Measurements from ENCODE around the gene GRM5. TPM values are rescaled to one million over a fixed set of nuclear protein-coding genes. Genes with fewer than 3 reads are reported as not detected.

The GRM5 gene
- total RNA-seq, 4 donors from 2014 or later, result not detected

DNA sequence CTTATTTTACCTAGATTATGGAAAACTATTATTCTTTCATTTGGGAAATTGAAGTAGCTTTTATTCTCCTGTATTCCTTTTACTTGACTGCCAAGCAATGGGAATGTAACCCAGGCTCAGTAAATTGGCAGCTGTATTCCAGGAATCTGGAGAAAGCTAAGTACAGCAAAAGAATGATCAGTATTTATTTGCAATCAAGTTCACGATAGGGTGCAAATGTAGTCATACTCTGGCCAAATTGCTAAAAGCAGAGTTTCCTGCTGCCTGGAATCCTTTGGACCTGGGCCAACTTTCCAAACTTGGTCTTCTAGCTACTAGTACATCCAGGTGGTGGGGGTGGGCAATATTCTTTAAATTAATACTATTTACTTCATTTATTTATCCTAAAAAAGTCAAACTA is 442.3 kb downstream of the GRM5 start:
- intact Hi-C loops (cut with DNase I; ENCODE audit: low total_unique reads), result no loop called here

GRCh38 chr11:88620568-88621130 is 445.1 kb downstream of the GRM5 start:
- Histone ChIP-seq H3K9me3 (no peaks in the 10 kb centered on the region), H3K27me3 (no peaks in the 10 kb centered on the region), H3K4me1 (no peaks in the 10 kb centered on the region), H3K27ac (no peak overlapping the region), H3K4me3 (no peak overlapping the region), H3K36me3 (no peaks in the 10 kb centered on the region)
- 34 to 39% methylated on average over 2 of the region's 2 CpGs for WGBS, 2 donors (ENCODE audit: low coverage in 1 of 2)
- in situ Hi-C loops (cut with MboI; ENCODE audit: low pct_ligation_motif_present in 1 of 4, low pct_unique_long_range_greater_than_20kb in 1 of 4, low sequenced_read_pairs in 3 of 4) (no loop called here), intact Hi-C loops (cut with DNase I; ENCODE audit: low total_unique reads) (no loop called here)
- TF ChIP-seq POLR2A (IDR thresholded peaks at IDR 0.05) (no peak), EP300 (IDR thresholded peaks at IDR 0.05; ENCODE audit: low read depth) (no peak), CTCF (IDR thresholded peaks at IDR 0.05) (no peak), POLR2AphosphoS5 (IDR thresholded peaks at IDR 0.05) (no peak)
- no peak for DNase-seq

More for the DNA sequence above, 442.3 kb downstream of the GRM5 start:
- no peak for DNase-seq
- Histone ChIP-seq H3K27ac (no peak overlapping the region), H3K36me3 (no peaks in the 10 kb centered on the region), H3K9me3 (no peaks in the 10 kb centered on the region), H3K4me3 (no peak overlapping the region), H3K4me1 (no peaks in the 10 kb centered on the region), H3K27me3 (no peaks in the 10 kb centered on the region)
- WGBS, 2 donors (ENCODE audit: low coverage in 1 of 2), result 3 to 33% methylated on average over 1 of the region's 1 CpG
- in situ Hi-C loops (cut with MboI; ENCODE audit: low pct_ligation_motif_present in 1 of 4, low pct_unique_long_range_greater_than_20kb in 1 of 4, low sequenced_read_pairs in 3 of 4), result no loop called here
- TF ChIP-seq POLR2AphosphoS5 (IDR thresholded peaks at IDR 0.05) (no peak), CTCF (IDR thresholded peaks at IDR 0.05) (no peak), EP300 (IDR thresholded peaks at IDR 0.05; ENCODE audit: low read depth) (no peak), POLR2A (IDR thresholded peaks at IDR 0.05) (no peak)

DNA sequence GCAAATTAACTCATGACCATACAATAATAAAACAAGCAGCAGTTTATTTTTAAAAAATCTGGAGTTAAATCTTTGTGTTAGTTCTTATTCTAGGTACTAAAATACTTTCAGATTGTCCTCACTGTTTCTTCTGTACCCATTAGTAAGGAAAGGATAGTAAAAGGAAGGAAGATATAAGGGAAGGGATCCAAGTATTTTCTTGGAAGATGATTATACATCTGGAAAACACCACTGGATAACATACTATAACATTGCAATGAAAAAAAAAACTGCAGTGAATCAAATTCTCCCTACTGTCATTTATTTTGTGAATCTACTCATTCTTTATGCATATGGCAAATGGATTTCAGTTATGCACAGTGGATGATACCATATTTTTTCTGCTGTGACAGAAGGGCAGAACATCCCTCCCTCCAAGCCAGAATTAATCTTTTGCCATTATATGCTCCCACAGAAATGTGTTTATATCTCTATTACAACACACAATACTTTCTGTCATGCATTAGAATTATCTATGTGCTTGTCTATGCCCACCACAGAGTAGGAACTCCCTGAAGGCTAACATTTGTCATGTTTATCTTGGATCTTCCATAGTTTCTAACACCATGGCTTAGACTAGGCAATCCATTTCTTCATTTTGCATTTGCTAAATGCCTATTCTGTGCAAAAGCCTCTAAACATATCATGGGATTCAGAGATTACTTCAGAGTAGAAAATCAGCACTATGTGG is 446.0 kb downstream of the GRM5 start:
- DNase-seq, result no peak
- in situ Hi-C loops (cut with MboI; ENCODE audit: low pct_ligation_motif_present in 1 of 4, low pct_unique_long_range_greater_than_20kb in 1 of 4, low sequenced_read_pairs in 3 of 4) (no loop called here), intact Hi-C loops (cut with DNase I; ENCODE audit: low total_unique reads) (no loop called here)
- no peaks in the 10 kb centered on the region for H3K4me1 ChIP-seq
- TF ChIP-seq CTCF (IDR thresholded peaks at IDR 0.05) (no peak), EP300 (IDR thresholded peaks at IDR 0.05; ENCODE audit: low read depth) (no peak), POLR2AphosphoS5 (IDR thresholded peaks at IDR 0.05) (no peak), POLR2A (IDR thresholded peaks at IDR 0.05) (no peak)
- H3K9me3 ChIP-seq, result no peaks in the 10 kb centered on the region
- H3K27ac ChIP-seq, result no peak overlapping the region
- no peaks in the 10 kb centered on the region for H3K27me3 ChIP-seq
- H3K4me3 ChIP-seq, result no peak overlapping the region
- H3K36me3 ChIP-seq, result no peaks in the 10 kb centered on the region

- Histone ChIP-seq H3K27ac (no peak overlapping the region), H3K9me3 (no peaks in the 10 kb centered on the region), H3K27me3 (no peaks in the 10 kb centered on the region), H3K4me3 (no peak overlapping the region), H3K4me1 (no peaks in the 10 kb centered on the region), H3K36me3 (no peaks in the 10 kb centered on the region)
- no peak for DNase-seq
- intact Hi-C loops (cut with DNase I; ENCODE audit: low total_unique reads), result no loop called here
- in situ Hi-C loops (cut with MboI; ENCODE audit: low pct_ligation_motif_present in 1 of 4, low pct_unique_long_range_greater_than_20kb in 1 of 4, low sequenced_read_pairs in 3 of 4), result no loop called here
- 80 to 86% methylated on average over 1 of the region's 1 CpG for WGBS, 2 donors (ENCODE audit: low coverage in 1 of 2)
- TF ChIP-seq POLR2A (IDR thresholded peaks at IDR 0.05) (no peak), CTCF (IDR thresholded peaks at IDR 0.05) (no peak), POLR2AphosphoS5 (IDR thresholded peaks at IDR 0.05) (no peak), EP300 (IDR thresholded peaks at IDR 0.05; ENCODE audit: low read depth) (no peak)
Observed at GRCh38 chr11:88619071-88619425, 446.7 kb downstream of the GRM5 start.

Measured in transverse colon (tissue), 4 donors.